HG03520 (cell line): ENCODE results near the gene RPS19BP1.

ENCODE experiments used
- ATAC-seq: cut with Tn5 transposase; IDR thresholded peaks from one replicate; pipeline ENCODE4 v1.9.1; 2021; ENCODE audit warnings: mild to moderate bottlenecking, moderate library complexity; ENCODE audit not compliant: unreplicated experiment

Gene RPS19BP1

DNA sequence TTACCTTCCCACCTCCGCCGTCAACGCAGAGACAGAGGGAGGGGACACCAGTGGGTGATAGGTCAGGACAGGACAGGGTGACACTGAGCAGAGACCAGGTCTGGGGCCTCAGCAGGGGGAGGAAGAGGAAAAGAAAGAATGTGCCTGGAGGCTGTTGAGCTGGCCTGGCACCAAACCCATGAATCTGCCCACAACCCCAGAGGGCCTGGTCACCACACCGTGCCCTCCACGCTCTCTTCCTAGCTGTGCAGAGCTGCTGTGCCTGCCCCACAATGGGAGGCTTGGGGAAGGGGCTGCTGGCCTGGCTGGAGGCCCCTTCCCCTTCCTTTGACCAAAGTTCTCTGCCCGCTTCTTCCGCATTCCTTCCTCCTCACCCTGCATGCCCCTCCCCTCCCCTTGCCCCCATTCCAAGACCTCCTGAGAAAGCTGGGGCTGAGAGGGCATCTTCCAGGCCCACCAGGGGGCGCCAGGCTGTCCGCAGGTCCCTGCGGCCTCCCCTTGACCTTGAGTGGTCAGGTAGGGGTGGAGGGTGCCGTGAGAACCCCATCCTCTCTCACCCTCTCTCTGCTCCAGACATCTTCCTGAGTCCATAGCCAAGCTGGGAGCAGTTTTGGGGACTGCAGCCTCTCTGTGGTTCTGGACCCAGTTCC lies 27.0 kb upstream of the RPS19BP1 start:
- no peak for ATAC-seq

- ATAC-seq, result no peak
Measured at GRCh38 chr22:39558950-39559349, 26.4 kb upstream of the RPS19BP1 start.

GRCh38 chr22:39558254-39558727 lies 25.7 kb upstream of the RPS19BP1 start:
- no peak for ATAC-seq

DNA sequence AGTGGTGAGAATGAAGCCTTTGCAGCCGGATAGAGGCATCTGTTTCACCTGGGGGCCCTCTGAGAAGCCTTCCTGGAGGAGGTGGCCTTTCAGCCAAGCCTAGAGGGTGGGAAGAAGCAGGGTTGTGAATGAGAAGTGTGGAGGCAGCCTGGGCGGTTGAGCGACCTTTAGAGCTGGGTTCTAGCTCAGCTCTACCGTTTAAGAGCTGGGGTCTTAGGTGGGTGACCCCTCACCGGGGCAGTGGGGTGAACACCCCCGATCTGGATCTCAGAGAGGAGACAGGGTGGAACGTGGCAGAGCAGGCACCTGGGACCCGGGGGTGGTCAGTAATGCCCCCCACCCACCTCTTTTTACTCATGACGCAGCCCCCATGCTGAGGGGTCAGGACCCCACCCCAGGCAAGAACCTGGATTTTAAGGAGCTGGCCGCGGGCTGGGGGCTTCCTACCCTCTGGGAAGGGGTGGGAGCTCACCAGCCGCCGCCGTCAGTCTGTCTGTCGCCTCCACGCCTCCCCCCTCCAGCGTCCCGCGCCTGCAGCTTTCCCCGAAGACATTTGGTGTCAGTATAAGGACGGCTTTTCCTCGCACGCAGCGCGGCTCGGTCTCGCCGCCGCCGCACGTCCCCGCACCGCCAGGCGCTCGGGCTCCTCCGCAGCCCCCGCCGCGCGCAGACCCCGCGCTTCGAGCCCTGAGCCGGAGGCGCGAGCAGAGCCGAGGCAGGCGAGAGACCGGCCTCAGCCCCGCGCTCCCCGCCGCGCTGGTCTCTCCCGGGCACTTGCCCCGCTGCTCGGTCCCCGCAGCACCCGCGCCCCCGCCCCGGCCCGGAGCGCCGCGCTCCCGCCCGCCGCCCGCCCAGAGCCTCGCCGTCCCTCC lies 24.7 kb upstream of the RPS19BP1 start:
- ATAC-seq, result no peak

DNA sequence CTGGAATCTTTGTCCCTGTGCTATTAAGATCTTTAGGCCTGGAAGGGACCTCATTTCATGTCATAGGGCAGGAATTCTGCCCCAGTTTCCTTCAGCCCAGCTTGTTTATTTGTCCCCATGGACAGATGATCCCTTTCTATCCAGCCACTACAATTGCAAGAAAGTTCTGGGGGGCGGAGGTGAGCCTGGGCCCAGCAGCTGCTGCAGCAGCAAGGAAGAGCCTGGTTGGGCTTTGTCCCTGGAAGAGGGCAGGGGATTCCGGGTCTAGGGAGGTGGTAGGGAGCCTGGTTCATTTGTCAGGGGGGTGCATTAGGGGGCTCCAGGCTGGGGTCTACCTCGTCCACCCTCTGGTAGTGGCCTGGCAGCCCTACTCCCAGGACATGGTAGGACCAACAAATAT lies 21.6 kb upstream of the RPS19BP1 start:
- no peak for ATAC-seq

- ATAC-seq, result no peak
Measured at GRCh38 chr22:39553429-39553828, 20.9 kb upstream of the RPS19BP1 start.

- ATAC-seq, result no peak
Measured at GRCh38 chr22:39547587-39547947, 15.0 kb upstream of the RPS19BP1 start.

DNA sequence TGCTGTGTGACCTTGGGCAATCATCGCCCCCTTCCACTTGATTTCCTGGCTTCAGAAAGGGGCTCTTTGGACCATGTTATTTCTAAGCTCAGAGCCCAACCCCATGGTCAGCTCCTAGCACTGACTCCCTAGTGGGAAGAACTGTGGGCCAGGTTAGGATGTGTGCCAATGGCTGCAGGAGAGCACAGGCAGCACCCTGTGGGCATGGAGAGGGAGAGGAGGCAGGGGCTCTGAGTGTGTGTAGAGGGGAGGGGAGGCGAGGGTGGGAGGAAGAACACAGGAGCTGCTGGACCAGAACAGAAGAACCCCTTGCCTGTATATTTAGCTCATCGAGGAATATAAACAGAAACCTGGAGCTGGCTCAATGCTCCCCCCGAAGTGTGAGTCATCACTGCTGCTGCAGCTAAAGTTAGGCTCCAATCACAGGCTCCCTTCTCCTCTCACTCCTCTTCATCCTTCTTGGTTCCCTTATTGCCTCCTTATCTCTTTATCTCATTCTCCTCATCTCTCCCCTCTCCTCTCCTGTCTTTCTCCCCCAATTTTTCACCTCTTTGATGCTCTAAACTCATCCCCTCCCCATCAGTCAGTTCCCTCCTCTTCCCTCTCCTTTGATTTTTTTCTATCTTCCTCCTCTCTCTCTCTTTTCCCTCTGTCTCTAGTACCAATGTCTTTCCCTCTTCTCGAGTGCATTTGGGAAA lies 14.5 kb upstream of the RPS19BP1 start:
- no peak for ATAC-seq

- no peak for ATAC-seq
Measured at GRCh38 chr22:39545386-39546365, 13.1 kb upstream of the RPS19BP1 start.

- ATAC-seq, result no peak
Measured at GRCh38 chr22:39543095-39543494, 10.5 kb upstream of the RPS19BP1 start.

DNA sequence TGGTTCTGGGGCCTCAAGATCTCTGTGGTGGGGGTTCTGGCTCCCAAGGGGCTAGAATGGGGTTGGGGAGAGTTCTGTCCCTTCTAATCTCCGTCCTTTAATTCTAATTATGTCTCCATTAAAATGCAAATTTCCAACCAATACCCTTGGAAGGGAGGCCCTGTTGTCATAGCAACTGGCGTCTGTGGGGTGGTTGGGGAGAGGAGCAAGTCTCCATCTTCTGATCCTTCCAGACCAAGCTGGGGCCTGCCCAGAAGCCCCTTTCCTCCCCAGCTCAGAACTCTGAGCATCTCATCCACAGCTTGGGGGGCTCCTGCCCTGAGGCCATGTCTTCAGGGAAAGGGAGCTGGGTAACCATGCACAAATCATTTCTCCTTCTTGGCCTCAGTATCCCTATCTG lies 5.4 kb upstream of the RPS19BP1 start:
- no peak for ATAC-seq

- ATAC-seq, result no peak
Measured at GRCh38 chr22:39536711-39537110, 4.2 kb upstream of the RPS19BP1 start.

- ATAC-seq, result no peak
Measured at GRCh38 chr22:39535831-39536449, 3.4 kb upstream of the RPS19BP1 start.

- no peak for ATAC-seq
Measured at GRCh38 chr22:39535357-39535725, 2.8 kb upstream of the RPS19BP1 start.

- no peak for ATAC-seq
Measured at GRCh38 chr22:39534591-39535356, 2.2 kb upstream of the RPS19BP1 start.

DNA sequence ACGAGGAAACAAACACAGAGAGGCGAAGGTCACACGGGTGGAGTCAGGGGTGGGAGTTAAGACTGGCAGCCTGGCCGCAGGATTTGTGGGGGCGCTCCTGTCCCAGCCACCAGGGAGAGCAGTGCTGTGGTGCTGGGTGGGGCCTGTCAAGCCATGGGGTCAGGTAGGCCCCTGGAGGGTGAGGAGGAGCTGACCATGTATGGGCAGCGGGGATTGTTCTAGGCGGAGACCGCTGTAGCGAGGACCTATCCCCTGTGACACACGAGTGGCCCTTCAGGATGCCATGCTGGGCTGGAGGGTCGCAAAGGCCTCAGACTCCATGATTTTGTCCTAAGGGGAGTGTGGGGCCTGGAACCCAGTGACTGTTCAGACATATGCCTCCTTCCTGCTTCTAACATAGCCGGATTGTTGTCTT lies 1.6 kb upstream of the RPS19BP1 start:
- no peak for ATAC-seq

DNA sequence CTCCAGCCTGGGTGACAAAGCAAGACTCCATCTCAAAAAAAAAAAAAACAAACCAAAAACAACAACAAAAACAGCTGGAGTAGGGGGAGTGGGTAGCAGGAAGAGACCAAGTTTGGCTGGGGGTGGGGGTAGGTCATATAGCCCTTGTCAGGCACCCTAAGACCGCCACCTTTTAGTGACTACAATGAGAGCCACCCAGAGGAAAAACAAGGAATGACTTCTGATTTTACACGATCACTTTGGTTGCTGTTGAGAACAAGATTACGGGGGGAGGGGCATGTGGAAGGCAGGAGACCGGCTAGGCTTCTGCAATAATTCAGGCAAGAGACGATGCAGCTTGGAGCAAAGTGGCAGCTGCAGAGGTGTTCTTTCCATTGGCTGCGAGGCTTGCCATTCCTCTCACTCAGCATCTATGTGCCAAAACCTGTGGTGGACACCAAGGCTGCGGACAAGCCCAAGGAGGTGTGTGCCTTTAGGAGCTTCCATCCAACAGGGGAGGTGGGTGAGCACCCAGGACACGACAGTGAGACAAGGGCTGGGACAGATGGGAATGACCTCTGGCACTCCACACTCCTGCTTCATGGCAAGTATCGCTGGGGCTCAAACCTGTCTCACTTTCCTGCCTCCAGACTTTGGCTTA lies 1.7 kb downstream of the RPS19BP1 start:
- no peak for ATAC-seq

DNA sequence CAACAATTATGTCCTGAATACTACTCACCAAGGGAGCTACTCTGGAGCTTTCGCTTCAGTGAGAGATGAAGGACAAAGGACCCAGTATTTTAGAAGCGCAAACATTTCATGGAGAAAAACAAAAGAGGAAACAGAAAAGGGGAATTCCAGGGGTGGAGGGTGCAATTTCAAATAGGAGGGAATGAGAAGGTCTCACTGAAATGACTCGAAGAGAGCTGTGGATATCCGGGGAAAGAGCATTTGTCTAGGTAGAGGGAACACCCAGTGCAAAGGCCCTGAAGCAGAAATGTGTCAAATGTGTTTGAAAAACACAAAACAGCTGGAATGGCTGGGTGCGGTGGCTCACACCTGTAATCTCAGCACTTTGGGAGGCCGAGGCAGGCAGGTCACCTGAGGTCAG lies 2.4 kb downstream of the RPS19BP1 start:
- no peak for ATAC-seq

DNA sequence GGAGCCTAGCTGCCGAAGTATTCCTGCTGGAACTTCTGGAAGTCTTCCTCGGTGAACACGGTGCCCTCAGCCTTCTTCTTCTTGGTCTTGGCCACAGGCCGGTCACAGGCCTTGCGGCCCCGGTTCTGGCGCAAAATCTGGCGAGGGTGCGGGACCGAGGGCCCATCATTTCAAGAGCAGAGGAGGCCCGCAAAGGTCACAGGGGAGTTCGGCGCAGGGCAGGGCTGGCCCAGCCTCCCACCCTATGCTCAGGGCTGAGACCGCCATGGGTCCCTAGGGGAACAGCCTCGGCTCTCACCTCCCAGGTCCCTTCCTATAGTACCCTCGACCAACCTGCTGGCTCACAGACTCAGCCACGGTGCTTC lies 3.1 kb downstream of the RPS19BP1 start:
- no peak for ATAC-seq
